Ishikawa (cell line): ENCODE data around the gene PPFIBP1.

Source experiments
- CEBPB ChIP-seq: IDR thresholded peaks from 2 replicates; pipeline ENCODE4 v1.6.1; 2012
- FOXM1 ChIP-seq: IDR thresholded peaks from 2 replicates; pipeline ENCODE4 v1.6.1; 2012; ENCODE audit warnings: low read depth, borderline replicate concordance
- RAD21 ChIP-seq: IDR thresholded peaks from 2 replicates; pipeline ENCODE4 v1.6.1; 2012; ENCODE audit warnings: low read depth
- TAF1 ChIP-seq: IDR thresholded peaks from 2 replicates; pipeline ENCODE4 v1.6.1; 2012; ENCODE audit warnings: low read depth, mild to moderate bottlenecking
- TCF12 ChIP-seq: IDR thresholded peaks from 2 replicates; pipeline ENCODE4 v1.6.1; 2012; ENCODE audit warnings: low read depth
- TEAD4 ChIP-seq: IDR thresholded peaks from 2 replicates; pipeline ENCODE4 v1.6.1; 2012
- TF ChIP-seq, protein P1 (sequence below): IDR thresholded peaks from 2 replicates; pipeline ENCODE4 v1.6.1; 2012
- TF ChIP-seq, protein P2 (sequence below): IDR thresholded peaks from 2 replicates; pipeline ENCODE4 v1.6.1; 2012; ENCODE audit warnings: low read depth, mild to moderate bottlenecking
- TF ChIP-seq, protein P3 (sequence below): IDR thresholded peaks from 2 replicates; pipeline ENCODE4 v1.6.1; 2012

DNA sequence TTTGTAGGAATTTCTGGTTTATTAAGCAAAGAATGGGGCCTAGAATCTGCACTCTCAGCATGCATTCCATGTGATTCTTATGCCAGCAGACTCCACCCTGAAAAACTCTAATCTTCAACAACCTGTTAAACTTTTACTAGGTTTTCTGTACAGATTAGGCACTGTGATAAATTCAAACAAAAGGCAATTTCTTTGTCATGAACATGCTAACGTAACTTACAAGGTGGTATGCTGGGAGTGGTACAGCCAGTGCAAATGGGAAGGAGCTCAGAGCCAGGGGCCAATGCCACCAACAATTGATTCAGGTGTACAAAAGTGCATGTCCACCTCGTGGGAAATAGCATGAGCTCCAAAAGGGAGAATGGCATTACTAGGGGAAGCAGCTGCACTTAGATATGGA, 83.0 kb downstream of the PPFIBP1 start:
- TF ChIP-seq, protein P1, sequence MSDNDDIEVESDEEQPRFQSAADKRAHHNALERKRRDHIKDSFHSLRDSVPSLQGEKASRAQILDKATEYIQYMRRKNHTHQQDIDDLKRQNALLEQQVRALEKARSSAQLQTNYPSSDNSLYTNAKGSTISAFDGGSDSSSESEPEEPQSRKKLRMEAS: 0 out of 2 replicates have a peak, but pooled peaks have one; percentile 17
- TF ChIP-seq FOXM1 (no peak), CEBPB (no peak), RAD21 (no peak), TAF1 (no peak), TCF12 (no peak), TEAD4 (no peak)
- TF ChIP-seq, protein P2, sequence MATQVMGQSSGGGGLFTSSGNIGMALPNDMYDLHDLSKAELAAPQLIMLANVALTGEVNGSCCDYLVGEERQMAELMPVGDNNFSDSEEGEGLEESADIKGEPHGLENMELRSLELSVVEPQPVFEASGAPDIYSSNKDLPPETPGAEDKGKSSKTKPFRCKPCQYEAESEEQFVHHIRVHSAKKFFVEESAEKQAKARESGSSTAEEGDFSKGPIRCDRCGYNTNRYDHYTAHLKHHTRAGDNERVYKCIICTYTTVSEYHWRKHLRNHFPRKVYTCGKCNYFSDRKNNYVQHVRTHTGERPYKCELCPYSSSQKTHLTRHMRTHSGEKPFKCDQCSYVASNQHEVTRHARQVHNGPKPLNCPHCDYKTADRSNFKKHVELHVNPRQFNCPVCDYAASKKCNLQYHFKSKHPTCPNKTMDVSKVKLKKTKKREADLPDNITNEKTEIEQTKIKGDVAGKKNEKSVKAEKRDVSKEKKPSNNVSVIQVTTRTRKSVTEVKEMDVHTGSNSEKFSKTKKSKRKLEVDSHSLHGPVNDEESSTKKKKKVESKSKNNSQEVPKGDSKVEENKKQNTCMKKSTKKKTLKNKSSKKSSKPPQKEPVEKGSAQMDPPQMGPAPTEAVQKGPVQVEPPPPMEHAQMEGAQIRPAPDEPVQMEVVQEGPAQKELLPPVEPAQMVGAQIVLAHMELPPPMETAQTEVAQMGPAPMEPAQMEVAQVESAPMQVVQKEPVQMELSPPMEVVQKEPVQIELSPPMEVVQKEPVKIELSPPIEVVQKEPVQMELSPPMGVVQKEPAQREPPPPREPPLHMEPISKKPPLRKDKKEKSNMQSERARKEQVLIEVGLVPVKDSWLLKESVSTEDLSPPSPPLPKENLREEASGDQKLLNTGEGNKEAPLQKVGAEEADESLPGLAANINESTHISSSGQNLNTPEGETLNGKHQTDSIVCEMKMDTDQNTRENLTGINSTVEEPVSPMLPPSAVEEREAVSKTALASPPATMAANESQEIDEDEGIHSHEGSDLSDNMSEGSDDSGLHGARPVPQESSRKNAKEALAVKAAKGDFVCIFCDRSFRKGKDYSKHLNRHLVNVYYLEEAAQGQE: no peak
- TF ChIP-seq, protein P3, sequence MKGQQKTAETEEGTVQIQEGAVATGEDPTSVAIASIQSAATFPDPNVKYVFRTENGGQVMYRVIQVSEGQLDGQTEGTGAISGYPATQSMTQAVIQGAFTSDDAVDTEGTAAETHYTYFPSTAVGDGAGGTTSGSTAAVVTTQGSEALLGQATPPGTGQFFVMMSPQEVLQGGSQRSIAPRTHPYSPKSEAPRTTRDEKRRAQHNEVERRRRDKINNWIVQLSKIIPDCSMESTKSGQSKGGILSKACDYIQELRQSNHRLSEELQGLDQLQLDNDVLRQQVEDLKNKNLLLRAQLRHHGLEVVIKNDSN: no peak
